ENCODE data around the gene ANO10.

ANO10 gene

DNA sequence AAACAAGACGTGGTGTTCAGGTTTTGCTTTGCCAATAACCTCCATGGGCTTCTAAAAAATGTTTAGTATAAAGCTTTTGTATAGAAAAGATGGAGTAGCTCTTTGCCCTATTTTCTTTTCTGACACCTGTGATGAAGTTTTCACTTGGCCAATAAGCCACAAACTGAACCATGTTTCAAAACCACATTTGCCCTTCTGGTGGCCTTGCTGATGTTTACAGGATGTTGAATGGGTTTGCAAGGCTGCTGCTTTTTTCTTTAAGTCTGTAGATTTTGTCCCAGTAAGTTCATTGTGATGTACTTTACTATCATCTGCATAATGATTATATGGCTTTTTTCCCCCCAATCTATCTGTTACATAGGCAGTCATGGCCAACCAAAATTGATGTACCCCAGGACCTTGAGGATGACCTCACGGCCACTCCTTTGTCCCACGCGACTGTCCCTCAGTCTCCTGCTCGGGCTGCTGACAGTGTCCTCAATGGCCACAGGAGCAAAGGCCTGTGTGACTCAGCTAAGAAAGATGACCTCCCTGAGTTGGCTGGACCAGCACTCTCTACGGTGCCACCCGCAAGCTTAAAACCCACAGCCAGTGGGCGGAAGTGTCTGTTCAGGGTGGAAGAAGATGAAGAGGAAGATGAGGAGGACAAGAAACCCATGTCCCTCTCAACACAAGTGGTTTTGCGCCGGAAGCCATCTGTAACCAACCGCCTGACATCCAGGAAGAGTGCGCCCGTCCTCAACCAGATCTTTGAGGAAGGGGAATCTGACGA lies 274.6 kb downstream of the ANO10 start:
- DNase-seq (ENCODE audit: low spot score) = no peak

DNA sequence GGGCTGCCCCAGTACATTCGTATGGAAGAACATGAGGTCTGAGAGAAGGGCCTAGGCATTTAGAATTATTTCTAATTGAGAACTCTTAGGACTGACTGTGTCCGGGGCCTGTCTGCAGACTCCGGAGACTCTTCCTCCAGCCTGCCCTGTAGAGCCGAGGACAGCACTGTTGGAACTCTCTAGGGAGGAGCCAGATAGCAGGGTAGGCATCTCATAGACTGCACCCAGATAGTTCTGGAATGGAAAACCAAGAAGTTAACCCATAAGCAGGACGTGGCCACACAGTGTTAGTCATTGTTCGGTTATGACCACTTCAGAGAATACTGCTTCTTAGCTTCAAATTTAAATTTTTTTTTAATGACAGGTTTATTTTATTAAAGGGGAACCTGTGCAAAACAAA lies 275.9 kb downstream of the ANO10 start:
- DNase-seq (ENCODE audit: low spot score) = no peak

DNA sequence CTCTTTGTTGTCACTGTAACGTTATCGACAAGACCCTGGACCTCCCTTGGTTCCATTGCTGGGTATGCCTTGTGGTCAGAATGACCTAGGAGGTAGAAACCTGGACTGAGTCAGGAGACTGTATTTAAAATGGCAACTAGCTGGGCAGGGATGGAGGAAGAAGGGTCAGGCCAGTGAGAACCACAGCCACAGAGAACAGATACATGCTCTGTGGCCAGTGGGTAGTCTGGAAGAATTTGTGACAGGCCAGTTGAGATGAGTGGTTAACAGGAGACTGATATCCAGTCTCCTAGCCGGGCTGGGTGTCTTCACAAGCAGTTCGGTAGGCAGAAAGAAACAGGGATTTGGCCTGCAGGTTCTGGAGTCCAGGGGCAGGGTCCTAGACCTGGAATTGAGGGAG lies 276.6 kb downstream of the ANO10 start:
- DNase-seq (ENCODE audit: low spot score) = no peak

DNA sequence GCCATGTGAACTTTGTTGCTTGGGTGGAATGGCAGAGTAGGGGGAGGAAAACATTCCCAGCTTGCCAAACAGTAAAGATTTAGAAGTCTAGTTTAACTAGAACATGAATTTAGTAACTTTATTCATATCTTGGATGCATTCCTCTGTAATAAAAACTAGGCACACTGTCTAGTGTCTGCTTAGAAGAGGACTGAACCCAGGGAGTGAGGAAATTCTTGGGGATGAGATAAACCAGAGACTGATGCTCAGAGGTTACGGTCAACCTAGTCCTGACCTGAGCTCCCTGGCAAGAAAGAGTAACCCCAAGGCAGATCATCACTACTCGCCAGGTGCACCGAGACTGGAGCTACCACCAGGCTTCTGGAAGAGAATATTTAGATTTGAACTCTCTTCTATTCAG lies 277.3 kb downstream of the ANO10 start:
- DNase-seq (ENCODE audit: low spot score) = no peak

DNA sequence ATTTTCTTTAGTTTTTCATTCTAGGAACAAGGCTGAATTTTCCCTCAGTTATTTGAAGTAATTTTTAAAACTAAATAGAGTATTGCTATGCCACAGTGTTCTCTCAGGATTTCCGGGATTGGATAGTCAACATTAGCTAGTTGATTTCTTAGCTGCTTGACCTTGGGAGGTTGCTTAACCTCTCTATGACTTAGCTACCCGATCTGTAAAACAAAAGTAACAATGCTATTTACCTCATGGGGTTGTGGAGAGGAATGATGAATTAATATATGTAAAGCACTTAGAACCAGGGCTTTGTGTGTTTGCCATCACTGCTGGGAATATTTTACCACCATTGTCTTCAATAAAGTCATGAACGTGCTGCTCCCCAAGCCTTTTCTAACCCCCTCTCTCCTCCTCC lies 278.0 kb downstream of the ANO10 start:
- no peak for DNase-seq (ENCODE audit: low spot score)

DNA sequence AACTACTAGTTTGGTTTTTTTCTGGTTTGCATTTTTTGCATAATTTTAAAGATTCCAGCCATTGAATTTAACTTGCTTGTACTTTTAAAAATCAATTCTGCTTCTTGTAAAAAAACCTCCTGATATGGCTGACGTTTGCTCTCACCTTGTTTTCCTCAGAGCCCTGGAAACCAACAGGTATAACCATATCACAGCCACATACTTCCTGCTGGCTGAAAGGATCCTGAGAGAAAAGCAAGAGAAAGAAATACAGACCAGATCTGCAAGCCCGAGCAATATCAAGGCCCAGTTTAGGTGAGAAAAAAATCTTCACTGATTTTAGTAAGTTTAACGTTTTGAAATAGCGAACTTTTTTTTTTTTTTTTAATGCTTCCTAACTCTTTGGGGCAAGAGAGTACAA lies 278.6 kb downstream of the ANO10 start:
- no peak for DNase-seq (ENCODE audit: low spot score)

DNA sequence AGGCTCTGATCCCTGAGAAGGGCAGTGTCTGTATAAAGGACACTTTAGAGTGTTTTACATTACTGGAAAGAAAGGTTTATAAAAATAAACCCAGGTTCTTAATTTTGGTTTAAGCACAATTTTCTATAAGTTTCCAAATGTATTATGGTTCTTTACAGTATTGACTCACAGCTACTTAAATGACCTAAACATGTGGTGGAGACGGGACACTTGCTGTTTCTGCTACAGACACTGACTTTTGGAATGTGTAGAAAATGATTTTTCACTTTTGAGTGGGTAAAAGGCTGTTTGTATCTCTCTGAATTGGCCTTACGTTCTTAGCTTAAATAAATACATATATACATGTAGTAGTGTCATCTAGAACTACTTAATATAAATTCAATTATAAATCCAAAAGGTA lies 280.0 kb downstream of the ANO10 start:
- no peak for DNase-seq (ENCODE audit: low spot score)

DNA sequence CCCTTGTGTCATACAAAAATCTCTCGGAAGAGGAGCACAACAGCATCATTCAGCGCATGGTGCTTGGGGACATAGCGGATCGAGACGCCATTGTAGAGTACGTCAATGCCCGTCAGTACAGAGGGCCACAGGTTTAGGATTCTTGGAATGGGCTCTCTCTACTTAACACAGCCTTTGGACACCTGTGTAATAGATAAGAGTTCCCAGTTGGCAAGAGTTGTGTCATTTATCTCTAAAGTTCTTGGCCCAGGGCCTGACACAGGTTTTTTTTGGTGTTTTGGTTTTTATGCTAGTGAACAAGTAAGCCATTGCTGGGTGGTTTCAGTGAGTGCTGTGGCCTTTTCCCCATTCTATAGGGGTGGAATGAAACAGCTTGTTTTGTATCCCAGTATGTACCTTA lies 281.4 kb downstream of the ANO10 start:
- DNase-seq (ENCODE audit: low spot score) = no peak

DNA sequence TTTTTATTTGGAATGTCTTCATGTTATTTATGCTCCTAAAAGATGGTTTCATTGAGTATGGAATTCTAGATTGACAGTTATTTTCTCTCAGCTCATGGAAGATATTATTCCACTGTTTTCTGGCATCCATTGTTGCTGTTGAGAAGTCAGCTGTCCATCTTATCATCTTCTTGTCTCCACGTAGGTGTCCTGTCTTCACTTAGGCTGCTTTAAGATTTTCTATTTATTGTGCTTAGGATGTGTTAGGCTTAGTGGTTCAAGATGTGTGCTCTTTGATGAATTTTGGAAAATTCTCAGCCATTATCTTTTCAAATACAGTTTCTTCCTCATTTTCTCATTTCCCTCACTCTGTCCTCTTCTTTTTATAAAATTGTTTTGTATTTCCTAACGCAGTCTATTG lies 283.5 kb downstream of the ANO10 start:
- no peak for DNase-seq (ENCODE audit: low spot score)

DNA sequence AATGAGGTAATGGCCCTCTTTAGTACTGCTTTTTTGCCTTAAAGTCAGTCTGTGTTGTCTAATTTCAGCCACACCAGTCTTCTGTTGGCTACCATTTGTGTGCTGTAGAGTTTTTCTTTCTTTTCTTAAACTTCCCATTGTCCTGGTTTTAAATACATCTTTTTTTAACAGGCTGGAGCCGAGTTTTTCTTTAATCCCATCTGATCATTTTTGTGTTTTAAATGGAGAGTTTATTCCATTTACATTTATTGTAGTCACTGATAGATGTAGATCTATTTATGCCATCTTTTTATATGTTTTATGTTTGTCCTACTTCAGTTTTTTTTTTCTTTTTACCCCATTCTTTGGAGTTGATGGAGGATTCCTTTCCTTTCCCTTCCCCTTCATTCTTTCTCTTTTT lies 286.0 kb downstream of the ANO10 start:
- DNase-seq (ENCODE audit: low spot score) = no peak

DNA sequence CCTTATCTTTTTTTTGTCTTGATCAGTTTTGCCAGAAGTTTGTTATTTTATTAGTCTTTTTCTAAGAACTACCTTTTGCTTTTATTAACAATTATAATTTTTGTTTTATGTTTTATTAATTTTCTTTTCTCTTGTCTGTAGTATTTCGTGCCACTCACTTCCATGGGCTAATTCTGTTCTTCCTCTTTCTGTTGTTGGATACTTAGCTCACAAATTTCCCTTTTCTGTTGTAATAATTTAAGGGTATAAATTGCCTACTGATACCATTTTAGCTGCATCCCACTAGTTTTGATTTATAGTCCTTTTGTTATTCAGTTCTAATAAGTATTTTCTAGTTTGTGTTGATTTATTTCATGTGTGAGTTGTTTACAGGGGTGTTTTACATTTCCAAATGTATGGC lies 286.8 kb downstream of the ANO10 start:
- DNase-seq (ENCODE audit: low spot score) = no peak

DNA sequence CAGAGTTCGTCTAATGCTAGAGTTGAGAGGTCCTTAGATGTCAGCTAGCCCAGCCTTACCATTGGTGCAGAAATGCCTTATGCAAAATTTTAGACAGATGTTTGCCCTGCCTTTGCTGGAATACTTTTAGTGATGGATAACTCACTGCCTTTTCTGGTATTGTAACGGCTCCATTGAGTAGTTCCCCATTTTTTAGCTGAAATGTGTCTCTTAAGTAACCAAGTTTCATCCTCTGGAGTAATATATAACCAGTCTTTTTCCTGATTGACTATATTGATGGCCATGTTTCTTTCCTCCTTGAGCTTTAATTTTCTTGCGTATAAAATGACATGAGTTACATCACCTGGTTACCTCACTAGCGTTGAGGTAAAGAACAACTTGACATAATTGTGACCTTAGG lies 290.4 kb downstream of the ANO10 start:
- DNase-seq (ENCODE audit: low spot score) = no peak

DNA sequence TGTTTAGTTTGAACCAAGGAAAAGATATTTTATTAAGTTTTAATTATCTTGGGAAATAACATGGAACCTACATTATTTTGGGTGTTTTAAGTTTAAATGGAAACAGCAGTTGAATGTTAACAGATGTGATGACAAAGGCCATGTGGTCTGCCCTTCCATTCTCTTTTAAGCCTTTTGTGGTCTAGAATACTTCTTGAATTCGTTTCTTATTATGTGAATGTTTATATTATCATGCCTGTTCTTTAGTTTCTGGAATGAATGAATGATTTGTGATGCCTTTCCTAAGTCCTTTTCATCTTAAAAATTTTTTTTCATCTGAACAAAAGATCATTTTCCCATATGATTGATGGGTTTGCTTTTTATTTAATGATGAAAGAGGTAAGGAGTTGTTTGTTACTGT lies 290.8 kb downstream of the ANO10 start:
- no peak for DNase-seq (ENCODE audit: low spot score)

DNA sequence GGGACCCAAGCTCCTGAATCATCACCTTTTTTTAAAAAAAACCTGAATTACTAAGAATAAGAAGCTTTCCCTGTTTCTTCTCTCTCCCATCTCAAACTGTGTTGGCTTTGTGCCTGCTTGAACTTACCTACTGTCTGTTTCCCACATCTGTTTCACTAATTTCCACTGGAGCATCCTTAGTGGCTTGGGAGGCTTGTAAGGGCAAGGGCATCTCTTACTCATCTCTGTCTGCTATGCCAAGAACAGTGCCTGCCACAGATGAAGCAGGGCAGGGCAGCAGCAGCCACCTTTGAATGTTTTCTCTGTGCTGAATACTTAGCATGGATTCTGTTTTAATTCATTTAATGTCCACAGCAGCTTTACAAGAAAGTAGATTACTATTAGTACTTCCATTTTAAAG lies 293.2 kb downstream of the ANO10 start:
- DNase-seq (ENCODE audit: low spot score) = no peak

DNA sequence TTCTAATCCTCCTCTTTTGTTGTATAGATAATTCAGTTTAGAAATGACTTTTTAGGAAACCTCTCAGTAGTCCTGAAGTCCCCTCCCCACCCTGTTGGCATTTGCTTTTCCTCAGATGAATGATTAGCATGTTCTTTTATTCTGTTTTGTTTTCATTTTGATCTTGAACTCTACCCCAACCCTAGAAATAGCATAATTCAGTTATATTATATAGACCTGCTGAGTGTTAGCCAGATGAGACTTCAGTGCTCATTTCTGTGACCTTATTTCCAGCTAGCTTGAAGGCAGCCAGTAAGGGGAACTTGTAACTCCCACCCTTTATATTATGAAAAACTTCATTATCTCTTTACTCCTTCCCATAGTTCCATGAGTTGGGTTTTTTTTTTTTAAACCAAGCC lies 294.2 kb downstream of the ANO10 start:
- no peak for DNase-seq (ENCODE audit: low spot score)

DNA sequence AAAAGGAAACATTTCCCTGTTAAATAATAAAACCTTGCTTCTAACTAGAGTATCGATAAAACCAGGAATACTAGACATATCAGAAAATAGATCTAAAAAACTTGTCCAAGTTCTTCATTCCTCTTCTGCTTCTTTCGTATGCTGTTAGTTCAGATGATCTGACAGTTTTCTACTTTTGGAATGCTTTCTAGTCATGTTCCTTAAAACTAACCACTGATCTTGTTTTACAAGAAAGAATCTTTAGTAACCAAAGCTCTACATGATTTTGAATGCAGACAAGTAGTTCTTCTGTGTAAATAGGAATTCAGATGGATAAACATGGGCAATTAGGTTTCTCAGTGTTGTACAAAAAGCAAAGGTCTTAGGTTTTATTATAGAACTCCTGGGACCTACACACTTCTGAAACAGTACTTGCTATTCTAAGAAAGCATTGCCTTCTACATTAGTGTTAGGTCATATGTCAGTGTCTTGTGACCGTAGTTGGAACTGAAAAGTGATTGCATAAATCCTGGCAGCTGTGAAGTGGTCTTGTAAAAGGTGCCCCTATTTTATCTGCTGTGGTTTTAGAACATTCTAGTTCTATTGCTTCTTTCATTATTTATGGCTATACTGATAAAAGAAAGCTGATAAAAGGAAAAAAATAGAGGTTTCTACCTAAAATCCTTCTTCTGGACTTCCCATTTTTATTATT lies 294.8 kb downstream of the ANO10 start:
- no peak for DNase-seq (ENCODE audit: low spot score)

DNA sequence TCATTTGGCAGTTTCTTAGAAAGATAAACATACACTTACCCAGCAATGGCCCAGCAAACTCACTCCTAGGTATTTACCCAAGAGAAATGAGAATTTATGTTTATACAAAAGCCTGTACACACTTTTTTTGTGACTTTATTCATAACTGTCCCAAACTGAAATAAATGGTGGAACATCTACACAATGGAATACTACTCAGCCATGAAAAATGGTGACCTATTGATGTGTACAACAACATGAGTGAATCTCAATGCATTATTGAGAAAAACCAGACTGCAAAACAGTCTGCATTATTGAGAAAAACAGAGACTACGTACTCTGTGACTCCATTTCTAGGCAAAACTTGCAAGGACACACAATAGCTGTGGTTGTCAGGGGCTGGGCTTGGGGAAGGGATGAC lies 298.3 kb downstream of the ANO10 start:
- no peak for DNase-seq (ENCODE audit: low spot score)

DNA sequence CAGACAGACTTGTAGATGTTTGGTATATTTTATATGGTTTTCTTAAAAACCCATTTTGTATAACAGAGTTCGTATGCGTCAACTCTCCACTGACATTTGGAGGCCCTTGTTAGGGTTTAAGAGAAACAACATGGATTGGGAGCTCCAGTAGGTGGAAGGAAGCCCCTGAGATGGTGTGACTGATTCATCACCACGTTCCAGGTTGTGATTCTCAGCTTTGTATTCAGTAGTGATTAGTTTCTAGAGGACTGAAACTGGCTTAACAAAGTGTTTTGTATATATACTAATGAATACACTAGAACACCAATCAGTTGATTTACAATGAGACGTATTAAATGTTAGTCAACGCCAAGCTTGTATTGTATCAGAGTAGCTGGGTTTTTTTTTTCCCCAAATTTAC lies 301.5 kb downstream of the ANO10 start:
- DNase-seq (ENCODE audit: low spot score) = no peak

DNA sequence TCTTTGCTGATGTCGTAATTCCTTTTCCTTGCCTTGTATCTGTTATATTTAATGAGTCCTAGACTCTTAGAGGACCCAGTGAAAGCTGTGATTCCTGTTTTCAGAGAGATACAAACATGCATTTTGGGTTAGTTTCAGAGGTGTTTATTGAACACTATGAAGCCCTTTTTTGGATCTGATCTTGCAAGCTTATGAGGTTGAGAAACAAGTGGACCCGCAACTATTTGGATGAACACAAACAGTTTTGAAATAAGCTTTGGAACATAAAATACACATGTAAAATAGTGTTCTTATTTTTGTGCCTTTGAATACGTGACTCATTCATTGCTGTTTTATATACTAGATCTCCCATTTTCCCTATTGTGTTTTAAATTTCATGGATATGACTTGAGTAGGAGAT lies 302.0 kb downstream of the ANO10 start:
- DNase-seq (ENCODE audit: low spot score) = no peak

DNA sequence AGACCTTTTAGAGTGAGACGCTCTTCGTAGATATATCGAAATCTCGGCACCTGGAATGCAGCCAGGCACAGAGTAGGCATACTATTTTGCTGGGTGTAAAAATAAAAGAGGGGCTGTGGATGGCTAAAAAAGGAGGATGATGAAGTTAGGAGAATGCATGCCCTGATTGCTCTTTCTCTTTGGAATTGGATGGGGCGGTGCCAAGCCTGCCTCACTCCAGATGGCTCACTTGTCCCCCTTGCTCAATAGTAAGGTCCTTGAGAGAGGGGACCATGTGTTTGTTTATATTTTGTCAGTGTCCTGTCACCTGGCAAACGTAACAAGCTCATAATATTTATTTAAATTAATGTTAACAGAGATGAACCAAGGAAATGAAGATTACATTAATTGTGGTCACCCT lies 302.4 kb downstream of the ANO10 start:
- no peak for DNase-seq (ENCODE audit: low spot score)

DNA sequence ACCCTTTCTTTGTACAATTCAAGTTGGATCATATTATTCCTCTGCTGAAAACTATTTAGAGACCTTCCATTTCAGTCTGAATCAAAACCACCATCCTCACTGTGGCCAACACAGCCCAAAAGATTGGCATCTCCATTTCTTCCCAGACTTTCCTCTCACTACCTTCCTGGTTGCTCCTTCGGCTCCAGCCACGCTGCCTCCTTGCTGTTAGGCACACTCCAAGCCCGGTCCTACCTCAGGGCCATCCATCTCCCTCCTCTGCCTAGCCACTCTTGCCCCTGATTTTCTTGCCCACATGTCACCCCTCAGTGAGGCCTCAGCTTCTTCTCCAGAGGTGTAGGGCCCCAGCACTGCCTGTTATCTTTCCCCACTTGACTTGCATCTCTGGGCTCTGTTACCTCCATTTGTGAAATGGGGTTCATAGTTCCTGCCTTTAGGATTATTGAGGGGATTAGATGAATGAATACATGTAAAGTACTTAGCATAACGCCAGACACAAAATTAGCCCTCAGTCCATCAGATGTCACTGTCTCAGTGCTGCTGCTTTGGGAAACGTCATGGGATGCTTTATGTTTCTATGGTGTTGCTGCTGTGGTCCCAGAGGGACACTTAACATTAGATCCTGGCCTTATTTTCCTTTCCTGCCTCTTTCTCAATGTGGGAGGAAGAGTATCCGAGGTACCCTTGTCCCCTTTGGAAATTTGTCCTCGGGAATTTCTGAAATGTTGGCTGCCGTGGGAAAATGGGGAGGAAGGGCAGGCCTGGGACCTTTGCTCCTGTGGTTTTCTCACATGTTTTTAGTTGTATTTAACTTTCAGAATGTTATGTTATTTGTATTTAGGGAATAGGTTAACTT lies 304.1 kb downstream of the ANO10 start:
- no peak for DNase-seq (ENCODE audit: low spot score)

DNA sequence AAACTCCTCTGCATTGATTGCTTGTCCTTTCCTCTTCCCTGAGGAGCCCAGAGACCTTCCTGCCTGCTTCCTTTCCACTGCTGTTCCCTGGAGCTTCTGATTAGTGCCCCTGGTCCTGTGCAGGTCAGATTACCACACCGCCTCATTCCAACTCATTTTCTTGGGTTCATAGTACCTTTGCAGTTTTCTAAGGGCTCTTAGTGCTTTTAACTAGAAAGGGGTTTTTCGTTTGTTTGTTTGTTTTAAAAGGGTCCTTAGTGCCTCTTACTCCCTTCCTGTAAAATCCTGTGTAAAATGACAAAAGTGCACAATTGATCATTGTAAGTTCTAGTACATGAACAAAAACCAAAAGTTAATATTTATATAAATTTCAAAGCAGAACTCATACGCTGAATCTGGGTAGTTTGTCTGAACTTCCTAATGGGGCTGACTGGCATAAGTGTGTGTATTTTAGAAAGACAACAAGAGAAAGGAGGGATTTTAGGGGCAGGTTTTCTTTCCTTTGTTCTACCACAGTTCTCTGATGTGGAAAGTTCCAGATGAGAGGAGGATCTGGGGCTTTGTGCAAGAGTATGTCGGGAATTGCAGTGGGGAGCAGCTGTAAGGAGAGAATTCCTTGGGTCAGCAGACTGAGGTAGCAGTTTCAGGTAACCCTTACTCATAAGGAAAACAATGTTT lies 304.9 kb downstream of the ANO10 start:
- DNase-seq (ENCODE audit: low spot score) = no peak

Data from ecto neural progenitor cell (in vitro differentiated cells).